ENCODE results near the gene SCP2. TPM values are rescaled to one million over a fixed set of nuclear protein-coding genes. Genes with fewer than 3 reads are reported as not detected.
A peak's percentile ranks its signal among the peaks of the same experiment; 100 is the strongest.

The SCP2 gene
- total RNA-seq, 4 donors from 2014 or later, result 92.4 to 125 (median 120) TPM

DNA sequence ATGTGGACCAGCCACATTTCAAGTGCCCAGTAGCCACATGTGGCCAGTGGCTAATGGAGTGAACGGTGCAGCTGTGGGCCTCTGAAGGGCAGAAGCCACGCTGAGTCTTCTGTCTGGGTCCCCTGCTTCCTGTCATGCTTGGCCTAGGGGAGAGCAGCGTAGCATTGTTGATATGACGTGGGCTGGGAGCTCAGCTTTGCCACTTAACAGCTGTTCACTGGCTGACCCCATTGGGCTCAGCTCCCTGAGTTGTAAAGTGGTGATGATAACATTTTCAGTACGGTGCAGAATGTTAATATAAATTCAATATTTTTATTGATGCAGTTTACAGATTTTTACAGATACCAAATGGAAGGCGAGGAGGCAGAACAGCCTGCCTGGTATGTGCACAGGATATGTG lies 139.4 kb downstream of the SCP2 start:
- TF ChIP-seq POLR2A (IDR thresholded peaks at IDR 0.05) (no peak), EP300 (IDR thresholded peaks at IDR 0.05) (no peak), POLR2AphosphoS5 (IDR thresholded peaks at IDR 0.05) (no peak)
- TF ChIP-seq, protein P1, sequence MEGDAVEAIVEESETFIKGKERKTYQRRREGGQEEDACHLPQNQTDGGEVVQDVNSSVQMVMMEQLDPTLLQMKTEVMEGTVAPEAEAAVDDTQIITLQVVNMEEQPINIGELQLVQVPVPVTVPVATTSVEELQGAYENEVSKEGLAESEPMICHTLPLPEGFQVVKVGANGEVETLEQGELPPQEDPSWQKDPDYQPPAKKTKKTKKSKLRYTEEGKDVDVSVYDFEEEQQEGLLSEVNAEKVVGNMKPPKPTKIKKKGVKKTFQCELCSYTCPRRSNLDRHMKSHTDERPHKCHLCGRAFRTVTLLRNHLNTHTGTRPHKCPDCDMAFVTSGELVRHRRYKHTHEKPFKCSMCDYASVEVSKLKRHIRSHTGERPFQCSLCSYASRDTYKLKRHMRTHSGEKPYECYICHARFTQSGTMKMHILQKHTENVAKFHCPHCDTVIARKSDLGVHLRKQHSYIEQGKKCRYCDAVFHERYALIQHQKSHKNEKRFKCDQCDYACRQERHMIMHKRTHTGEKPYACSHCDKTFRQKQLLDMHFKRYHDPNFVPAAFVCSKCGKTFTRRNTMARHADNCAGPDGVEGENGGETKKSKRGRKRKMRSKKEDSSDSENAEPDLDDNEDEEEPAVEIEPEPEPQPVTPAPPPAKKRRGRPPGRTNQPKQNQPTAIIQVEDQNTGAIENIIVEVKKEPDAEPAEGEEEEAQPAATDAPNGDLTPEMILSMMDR (IDR thresholded peaks at IDR 0.05), result no peak
- Histone ChIP-seq H3K4me1 (peaks cover 0 to 30% (median 10%) of the 10 kb centered on the region in 3 donors), H3K4me3 (peak overlapping the region in 1 of 2 donors; percentile 1), H3K27me3 (peaks cover 30% of the 10 kb centered on the region), H3K9me3 (no peaks in the 10 kb centered on the region), H3K27ac (peak overlapping the region in 3 of 4 donors; percentile 2 to 58 (median 50)), H3K36me3 (peaks cover 0 to 15% of the 10 kb centered on the region in 2 donors)
- ATAC-seq, result no peak
- WGBS, 2 donors (ENCODE audit: low coverage in 1 of 2), result 29 to 52% methylated on average over 3 to 4 of the region's 6 CpGs

DNA sequence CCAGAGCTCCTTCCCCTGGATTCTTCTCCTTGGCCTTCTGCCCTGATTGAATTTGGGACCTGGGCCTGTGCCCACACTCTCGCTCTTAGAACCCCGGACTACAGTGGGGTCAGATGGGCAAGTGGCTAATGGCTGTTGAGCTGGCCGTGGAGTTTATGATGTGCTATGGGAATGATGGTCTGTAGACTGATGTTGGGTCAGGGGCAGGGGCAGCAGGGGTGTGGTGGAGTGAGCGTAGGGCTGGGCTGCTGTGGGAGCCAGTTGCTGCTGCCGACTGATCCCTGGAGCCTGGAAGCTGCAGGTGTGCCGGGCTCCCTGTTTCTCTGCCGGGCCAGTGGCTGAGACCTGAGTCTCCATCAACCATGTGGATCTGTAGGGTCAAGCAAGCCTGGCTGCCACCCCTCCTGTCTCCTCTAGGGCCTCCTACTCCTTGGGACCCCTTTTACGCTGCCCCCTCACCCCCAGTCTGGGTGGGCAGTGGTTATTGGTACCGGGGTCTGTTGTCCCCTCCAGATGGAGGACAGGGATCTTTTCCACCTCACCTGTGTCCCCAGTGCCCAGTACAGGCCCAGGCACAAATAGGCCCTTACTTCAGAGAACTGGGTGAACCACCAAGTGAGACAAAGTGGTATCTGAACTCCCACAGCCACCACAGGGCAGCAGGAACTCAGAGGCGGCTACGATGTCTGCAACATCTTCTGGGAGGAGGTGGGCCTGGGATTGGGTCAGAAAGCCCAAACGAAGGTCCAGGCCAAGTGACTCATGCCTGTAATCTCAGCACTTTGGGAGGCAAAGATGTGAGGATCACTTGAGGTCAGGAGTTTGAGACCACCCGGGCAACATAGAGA lies 140.0 kb downstream of the SCP2 start:
- no peak for TF ChIP-seq EP300 (IDR thresholded peaks at IDR 0.05)
- H3K4me1 ChIP-seq, result peaks cover 0 to 24% (median 10%) of the 10 kb centered on the region in 3 donors
- H3K4me3 ChIP-seq, result peak overlapping the region in 1 of 2 donors; percentile 1
- peaks cover 24% of the 10 kb centered on the region for H3K27me3 ChIP-seq
- peak; percentile 44 for ATAC-seq
- H3K27ac ChIP-seq, result peak overlapping the region in 3 of 4 donors; percentile 2 to 58 (median 50)
- 56 to 60% methylated on average over 1 of the region's 13 CpGs for WGBS, 2 donors (ENCODE audit: low coverage in 1 of 2)
- no peaks in the 10 kb centered on the region for H3K9me3 ChIP-seq
- peaks cover 0 to 16% of the 10 kb centered on the region in 2 donors for H3K36me3 ChIP-seq

GRCh38 chr1:53067886-53068285 lies 140.8 kb downstream of the SCP2 start:
- H3K4me3 ChIP-seq, result no peak overlapping the region
- ATAC-seq, result no peak
- H3K27me3 ChIP-seq, result peaks cover 16% of the 10 kb centered on the region
- WGBS, 2 donors (ENCODE audit: low coverage in 1 of 2), result 76 to 86% methylated on average over 2 of the region's 2 CpGs
- H3K27ac ChIP-seq, result no peak overlapping the region
- TF ChIP-seq EP300 (IDR thresholded peaks at IDR 0.05), result no peak
- no peak for TF ChIP-seq POLR2A (IDR thresholded peaks at IDR 0.05)
- TF ChIP-seq POLR2AphosphoS5 (IDR thresholded peaks at IDR 0.05), result no peak
- TF ChIP-seq, protein P1 (IDR thresholded peaks at IDR 0.05), result no peak
- no peaks in the 10 kb centered on the region for H3K9me3 ChIP-seq
- H3K36me3 ChIP-seq, result peaks cover 0 to 16% of the 10 kb centered on the region in 2 donors
- peaks cover 0 to 17% (median 2%) of the 10 kb centered on the region in 3 donors for H3K4me1 ChIP-seq

DNA sequence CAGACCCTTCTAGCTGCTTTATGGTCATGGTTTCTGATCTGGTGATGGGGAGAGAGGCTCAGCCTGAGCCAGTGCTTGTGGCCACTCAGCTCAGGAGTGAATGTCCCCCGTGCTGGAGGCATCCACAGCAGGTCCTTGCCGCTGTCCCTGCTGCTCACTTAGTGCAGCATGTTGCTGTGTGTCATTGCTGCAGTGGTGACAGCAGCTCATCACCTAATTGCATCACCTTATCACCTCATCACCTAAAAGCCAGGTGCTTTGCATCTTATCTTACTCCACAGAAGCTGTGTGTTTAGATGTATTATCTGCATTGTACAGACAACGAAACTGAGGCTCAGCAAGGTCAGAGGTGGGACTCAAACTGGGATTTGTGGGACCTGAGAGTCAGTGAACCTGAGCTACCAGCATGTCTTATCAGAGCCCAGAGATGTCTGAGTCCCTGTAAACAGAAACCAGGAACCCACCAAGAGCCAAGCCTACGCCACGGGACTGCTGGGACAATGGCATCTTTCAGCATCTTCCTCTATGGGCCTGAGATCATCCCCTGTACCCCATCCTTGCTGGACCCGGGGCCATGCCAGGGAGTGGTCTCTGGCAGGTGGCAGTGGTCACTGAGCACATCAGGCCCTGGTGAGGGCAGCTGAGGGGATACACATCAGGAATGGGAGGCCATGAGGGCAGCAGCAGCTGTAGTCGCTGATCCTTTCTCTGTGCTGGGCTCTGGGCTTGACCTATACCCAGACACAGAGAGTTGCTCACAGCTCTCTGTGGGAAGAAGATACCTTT lies 141.4 kb downstream of the SCP2 start:
- Histone ChIP-seq H3K4me3 (no peak overlapping the region), H3K4me1 (peaks cover 0 to 11% (median 0%) of the 10 kb centered on the region in 3 donors), H3K36me3 (peaks cover 0 to 16% of the 10 kb centered on the region in 2 donors), H3K9me3 (no peaks in the 10 kb centered on the region), H3K27ac (no peak overlapping the region), H3K27me3 (peaks cover 10% of the 10 kb centered on the region)
- TF ChIP-seq, protein P1 (IDR thresholded peaks at IDR 0.05), result no peak
- TF ChIP-seq POLR2AphosphoS5 (IDR thresholded peaks at IDR 0.05), result no peak
- TF ChIP-seq POLR2A (IDR thresholded peaks at IDR 0.05), result no peak
- TF ChIP-seq EP300 (IDR thresholded peaks at IDR 0.05), result no peak
- 83 to 100% methylated on average over 1 to 2 of the region's 7 CpGs for WGBS, 2 donors (ENCODE audit: low coverage in 1 of 2)
- ATAC-seq, result no peak

DNA sequence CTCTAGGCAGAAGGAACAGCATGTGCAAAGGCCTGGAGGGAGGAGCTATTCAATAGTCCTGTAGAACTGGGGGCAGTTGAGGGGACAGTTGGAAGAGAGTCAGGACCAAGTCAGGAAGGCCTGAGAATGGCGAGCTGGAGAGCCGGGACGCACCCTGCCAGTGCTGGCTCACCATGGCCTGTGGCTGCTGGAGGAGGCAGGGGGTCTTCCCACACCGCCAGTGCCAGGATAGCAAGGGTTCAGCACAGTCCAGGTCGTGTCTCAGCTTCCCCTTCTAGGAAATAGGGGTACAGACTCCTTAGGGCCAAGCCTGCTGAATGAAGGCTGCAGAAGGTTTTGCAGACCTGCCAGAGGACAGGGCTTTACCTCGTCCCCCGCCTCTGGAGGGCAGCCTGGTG lies 142.2 kb downstream of the SCP2 start:
- H3K9me3 ChIP-seq, result no peaks in the 10 kb centered on the region
- peaks cover 0 to 16% of the 10 kb centered on the region in 2 donors for H3K36me3 ChIP-seq
- no peak for ATAC-seq
- TF ChIP-seq, protein P1 (IDR thresholded peaks at IDR 0.05), result no peak
- TF ChIP-seq POLR2A (IDR thresholded peaks at IDR 0.05) (no peak), EP300 (IDR thresholded peaks at IDR 0.05) (no peak), POLR2AphosphoS5 (IDR thresholded peaks at IDR 0.05) (no peak)
- peaks cover 0 to 13% (median 0%) of the 10 kb centered on the region in 3 donors for H3K4me1 ChIP-seq
- no peak overlapping the region for H3K27ac ChIP-seq
- no peak overlapping the region for H3K4me3 ChIP-seq
- peaks cover 3% of the 10 kb centered on the region for H3K27me3 ChIP-seq
- 72 to 81% methylated on average over 3 to 4 of the region's 7 CpGs for WGBS, 2 donors (ENCODE audit: low coverage in 1 of 2)
